GM12864 (cell line): Measurements from ENCODE around the gene EVI5L.

Experiments used
- DNase-seq: peaks from one replicate; pipeline ENCODE4 v3.0.0-alpha.2; 2011; ENCODE audit warnings: low read depth
- H3K4me3 ChIP-seq: 2 replicates; pipeline ENCODE4 v1.5.1; 2011; ENCODE audit warnings: mild to moderate bottlenecking, low read depth, low read length, control low read depth
- CTCF ChIP-seq: IDR thresholded peaks from 2 replicates; pipeline ENCODE4 v1.5.1; 2011; ENCODE audit warnings: low read depth, mild to moderate bottlenecking, moderate library complexity, low read length, control low read depth, inconsistent platforms; ENCODE audit errors: missing control alignments

Gene EVI5L

GRCh38 chr19:7868326-7868670, 38.3 kb downstream of the EVI5L start:
- no peak overlapping the region for H3K4me3 ChIP-seq
- DNase-seq, result no peak
- no peak for TF ChIP-seq CTCF

- DNase-seq, result peak; percentile 49
- peak overlapping the region; percentile 50 for H3K4me3 ChIP-seq
Measured at GRCh38 chr19:7868671-7869452, 38.8 kb downstream of the EVI5L start.

GRCh38 chr19:7869453-7869909, 39.5 kb downstream of the EVI5L start:
- DNase-seq, result peak; percentile 22
- TF ChIP-seq CTCF, result no peak
- H3K4me3 ChIP-seq, result peak overlapping the region; percentile 50

More at GRCh38 chr19:7868671-7869452, 38.8 kb downstream of the EVI5L start:
- peak; percentile 65 for TF ChIP-seq CTCF

- H3K4me3 ChIP-seq, result peak overlapping the region; percentile 50
- DNase-seq, result peak; percentile 38
- no peak for TF ChIP-seq CTCF
Measured at GRCh38 chr19:7869910-7870511, 40.0 kb downstream of the EVI5L start.

- no peak overlapping the region for H3K4me3 ChIP-seq
- peak; percentile 64 for DNase-seq
- no peak for TF ChIP-seq CTCF
Measured at GRCh38 chr19:7870571-7871436, 40.8 kb downstream of the EVI5L start.

GRCh38 chr19:7871437-7872305, 41.7 kb downstream of the EVI5L start:
- H3K4me3 ChIP-seq, result no peak overlapping the region
- DNase-seq, result peak; percentile 63
- TF ChIP-seq CTCF, result no peak
